ENCODE data around the gene WFDC1.

WFDC1 gene

DNA sequence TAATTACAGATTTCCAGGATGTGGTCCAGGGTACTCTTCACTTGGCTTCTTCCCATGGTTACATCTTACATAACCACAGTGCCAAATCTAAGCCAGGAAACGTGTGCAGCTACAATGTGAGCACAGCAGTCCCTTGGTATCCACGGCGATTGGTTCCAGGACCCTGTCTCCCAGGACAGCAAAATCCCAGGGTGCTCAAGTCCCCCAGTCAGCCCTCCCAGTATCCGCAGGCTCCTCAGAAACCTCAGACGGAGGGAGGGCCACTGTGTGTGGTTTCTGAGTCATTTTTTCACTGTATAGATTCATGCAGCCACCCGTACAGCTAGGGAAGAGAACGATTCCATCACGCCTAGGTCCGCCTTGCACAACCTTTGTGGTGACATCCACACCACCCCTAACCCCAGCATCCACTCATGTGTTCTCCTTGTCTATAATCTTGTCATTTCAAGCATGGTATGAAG lies 62.5 kb downstream of the WFDC1 start:
- DNase-seq: peak; percentile 85 to 86

- DNase-seq: no peak
Measured at GRCh38 chr16:84358601-84359295, 64.1 kb downstream of the WFDC1 start.

- DNase-seq: no peak
Measured at GRCh38 chr16:84359326-84359725, 64.6 kb downstream of the WFDC1 start.

DNA sequence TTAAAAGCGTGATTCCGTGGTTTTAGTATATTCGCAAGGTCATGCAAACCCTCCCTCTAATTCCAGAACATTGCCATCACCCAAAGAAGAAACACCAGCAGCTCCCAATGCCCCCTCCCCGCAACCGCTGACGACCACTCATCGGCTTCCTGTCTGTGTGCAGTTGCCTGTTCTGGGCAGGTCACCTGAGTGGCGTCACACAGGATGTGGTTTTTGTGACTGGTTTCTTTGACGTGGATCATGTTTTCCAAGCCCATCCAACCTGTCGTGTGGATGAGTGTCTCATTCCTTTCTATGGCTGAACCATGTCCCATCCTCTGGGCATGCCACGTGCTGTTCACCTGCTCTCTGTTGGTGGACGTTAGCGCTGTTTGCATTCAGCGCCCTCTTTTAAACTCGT lies 65.5 kb downstream of the WFDC1 start:
- DNase-seq: no peak

GRCh38 chr16:84360748-84361147 lies 66.1 kb downstream of the WFDC1 start:
- DNase-seq: no peak

DNA sequence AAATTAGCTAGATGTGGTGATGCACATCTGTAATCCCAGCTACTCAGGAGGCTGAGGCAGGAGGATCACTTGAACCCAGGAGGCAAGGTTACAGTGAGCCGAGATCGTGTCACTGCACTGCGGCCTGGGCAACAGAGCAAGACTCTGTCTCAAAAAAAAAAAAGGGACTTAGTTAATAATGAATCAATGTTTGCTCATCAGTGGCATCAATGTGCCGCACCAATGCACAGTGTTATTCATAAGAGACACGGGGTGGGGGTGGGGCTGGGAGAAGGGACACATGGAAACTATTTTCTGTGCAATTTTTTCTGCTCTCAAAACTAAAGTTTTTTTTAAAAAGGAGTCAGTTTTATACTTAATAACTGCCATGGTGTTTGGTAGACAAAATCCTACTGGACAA lies 66.9 kb downstream of the WFDC1 start:
- no peak for DNase-seq

GRCh38 chr16:84362471-84362941 lies 67.8 kb downstream of the WFDC1 start:
- no peak for DNase-seq

DNA sequence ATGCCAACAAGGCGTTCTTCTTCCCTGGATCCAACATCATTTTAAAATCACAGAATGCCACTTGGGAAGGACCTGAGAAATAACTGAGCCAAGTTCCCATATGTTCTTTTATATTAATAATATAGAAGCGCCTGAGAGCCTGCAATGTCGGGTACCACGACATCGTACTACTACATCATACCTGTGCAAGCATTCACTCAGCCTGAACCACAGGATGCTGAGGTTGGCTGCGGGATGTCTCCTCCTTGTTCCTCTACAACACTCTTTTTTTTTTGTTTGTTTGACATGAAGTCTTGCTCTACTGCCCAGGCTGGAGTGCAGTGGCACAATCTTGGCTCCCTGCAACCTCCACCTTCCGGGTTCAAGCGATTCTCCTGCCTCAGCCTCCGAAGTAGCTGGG lies 71.5 kb downstream of the WFDC1 start:
- DNase-seq: no peak

DNA sequence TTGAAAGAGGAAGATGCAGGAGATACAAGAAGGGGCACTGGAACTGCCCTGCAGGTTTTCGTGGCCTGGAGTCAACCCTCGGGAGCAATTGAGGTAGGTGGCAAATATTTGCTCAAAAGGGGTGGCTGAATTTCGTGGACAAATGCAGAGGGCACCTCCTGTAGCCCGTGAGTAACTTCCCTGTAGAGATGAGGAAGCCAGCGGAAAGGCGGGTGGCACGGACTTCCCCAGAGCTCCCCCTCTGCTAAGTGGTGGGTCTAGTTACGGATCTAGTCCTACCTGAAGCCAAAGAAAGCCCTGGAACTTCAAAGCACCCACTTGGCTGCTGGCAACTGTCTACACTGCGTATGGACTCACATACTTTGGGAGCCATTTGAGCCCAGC lies 72.6 kb downstream of the WFDC1 start:
- no peak for DNase-seq

- no peak for DNase-seq
Measured at GRCh38 chr16:84367750-84368307, 73.2 kb downstream of the WFDC1 start.

DNA sequence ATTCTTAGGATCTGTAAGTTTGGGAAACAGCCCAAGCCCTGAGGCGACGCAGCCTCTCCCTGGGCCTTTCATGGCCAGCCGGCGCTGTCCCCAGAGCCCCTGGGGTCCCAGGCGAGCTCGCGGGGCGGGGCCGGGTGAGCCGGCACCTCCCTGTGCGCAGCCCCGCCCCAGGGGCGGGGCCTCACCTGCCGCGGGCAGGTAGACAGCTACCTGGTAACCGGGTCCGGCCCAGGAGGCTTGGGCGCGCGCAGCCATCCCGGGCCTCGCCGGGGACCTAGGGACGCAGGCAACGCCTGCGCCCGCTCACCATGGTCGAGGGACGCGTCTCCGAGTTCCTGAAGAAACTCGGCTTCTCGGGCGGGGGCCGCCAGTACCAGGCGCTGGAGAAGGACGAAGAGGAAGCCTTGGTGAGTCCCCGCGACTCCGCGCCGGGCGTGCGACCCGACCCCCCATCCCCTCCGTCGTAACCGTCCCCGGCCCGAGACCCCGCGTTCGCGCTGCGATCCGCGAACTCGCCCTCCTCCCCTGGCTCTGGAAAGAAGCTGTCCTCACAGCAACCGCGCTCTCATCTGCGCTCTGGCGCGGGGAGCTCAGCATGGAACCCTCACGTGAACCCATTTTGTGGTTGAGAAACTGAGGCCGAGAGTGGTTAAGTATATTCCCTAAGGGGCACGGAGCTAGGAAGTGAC lies 73.8 kb downstream of the WFDC1 start, which contains the start of gene ATP2C2:
ATP2C2 (plus strand) TSS at position 231 of the 689 bp plus-strand sequence; CDS start at position 309, 78 bp downstream.
- DNase-seq: no peak

GRCh38 chr16:84369105-84369504 lies 74.4 kb downstream of the WFDC1 start:
- DNase-seq: no peak

DNA sequence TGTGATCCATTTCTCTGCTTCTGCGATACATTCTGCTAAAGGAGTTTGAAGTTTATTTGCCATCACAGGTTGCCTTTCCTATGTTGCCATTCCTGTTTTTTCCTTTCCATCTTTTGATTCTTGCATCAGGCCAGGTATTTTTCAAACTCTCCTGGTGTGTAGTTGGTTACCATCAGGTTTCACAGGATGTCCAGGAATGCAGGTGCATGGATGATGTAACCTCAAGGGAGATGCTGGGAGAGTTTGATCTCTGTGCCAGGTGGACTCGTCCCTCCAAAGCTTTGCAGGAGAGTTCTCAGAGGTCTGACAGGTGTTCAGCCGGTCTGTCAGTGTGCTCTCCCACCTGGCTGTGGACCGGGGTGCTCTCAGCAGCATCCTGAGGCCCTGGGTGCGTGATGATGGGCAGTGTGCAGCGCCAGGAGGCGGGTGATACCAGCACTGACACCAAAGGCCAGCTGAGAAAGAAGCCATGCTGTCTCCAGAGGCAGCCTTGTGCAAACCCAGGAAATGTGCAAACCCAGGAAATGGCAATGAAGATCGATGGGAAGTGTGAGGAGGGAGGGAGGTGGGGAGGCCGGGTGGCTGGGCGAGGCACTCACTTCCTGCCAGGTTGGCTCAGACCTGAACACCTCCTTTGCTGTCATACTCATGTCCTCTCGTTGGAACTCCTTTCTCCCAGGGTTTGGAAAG lies 75.4 kb downstream of the WFDC1 start:
- DNase-seq: no peak

DNA sequence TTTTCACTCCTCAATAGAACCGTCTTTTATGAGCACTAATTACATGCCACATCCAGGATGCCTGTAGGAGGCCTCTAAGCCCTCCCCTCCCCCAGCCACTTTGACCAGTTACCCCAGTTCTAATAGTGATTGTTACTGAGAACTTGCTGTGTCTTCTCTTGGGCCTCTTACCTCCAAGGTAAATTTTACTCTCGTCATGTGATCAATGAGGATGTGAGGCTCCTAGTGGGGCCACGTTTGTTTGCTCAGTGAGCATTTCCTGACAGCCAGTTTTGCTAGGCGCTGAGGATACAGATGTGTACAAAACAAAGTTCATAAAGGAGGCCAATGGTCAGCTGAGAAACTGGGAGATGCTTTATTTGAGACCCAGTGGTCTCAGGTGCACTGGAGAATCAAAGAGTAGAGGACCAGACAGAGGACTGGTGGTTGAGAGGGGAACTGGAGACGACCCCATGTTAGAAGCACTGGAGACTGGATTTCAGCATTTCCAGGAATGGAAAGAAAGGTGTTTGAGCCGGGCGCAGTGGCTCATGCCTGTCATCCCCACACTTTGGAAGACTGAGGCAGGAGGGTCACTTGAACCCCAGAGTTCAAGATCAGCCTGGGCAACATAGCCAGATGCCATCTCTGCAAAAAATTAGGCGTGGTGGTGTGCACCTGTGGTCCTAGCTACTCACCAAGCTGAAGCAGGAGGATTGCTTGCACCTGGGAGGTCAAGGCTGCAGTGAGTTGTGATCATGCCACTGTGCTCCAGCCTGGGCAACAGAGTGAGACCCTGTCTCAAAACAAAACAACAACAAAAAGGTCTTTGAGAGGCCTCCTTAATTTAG lies 76.3 kb downstream of the WFDC1 start:
- no peak for DNase-seq

DNA sequence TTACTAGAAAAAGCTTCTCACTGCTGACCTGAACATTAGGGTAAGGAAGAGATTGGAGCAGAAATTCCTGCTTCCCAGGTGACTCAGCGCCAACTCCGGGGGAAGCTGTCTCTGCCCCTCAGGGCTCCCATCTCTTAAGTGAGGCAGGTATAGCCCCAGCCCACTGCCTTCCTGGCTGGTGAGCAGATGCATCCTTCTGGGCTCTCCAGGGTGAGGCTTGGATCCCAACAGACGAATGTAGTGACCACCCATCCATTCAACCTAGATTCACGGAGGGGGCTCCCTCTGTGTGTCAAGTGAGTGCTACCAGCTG lies 76.8 kb downstream of the WFDC1 start:
- DNase-seq: no peak

DNA sequence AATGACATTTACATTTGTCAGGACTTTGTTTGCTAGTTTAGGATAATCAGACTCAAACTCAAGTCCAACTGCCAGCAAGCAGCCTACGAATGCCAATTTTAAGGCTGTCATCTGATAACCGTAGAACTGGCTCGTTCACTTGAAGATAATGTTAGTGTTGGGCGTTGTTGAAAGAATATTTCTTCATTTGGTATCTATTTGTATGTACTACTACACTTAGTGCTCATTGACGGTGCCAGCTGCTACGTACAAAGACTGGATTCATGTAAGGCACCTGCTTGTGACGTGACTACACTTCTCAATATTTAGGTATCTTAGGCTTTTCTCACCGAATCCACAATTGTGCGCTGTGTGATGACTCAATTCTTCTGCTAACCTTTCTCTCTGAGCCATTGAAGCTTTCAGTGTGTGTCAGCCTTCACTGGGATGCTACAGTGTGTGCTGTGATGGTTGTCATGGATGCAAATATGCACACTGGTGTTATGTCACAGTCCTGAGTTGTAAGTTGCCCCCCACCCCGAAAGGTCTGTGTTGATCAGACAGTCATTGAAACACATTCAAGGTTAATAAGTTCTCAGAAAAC lies 79.3 kb downstream of the WFDC1 start:
- DNase-seq: no peak

- DNase-seq: no peak
Measured at GRCh38 chr16:84378099-84378498, 83.4 kb downstream of the WFDC1 start.

DNA sequence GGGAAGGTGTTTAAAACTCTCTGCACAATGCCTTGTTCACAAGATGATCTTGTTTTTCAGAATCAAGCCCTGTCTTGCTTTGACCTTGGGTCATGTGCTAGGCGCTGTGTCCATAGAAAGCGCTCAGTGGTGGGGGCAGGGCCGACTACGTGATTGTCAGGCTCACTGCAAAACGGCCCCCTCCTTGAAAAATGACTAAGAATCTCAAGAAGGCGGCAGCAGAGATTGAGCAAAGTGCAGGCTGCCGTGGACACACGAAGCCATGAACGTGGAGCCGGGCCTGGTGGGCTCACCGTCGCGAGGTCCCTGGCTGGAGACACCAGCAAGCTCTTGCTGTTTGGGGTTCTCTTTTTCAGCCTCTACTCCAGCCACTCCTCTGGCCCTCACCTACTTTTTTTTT lies 83.9 kb downstream of the WFDC1 start:
- DNase-seq: no peak

DNA sequence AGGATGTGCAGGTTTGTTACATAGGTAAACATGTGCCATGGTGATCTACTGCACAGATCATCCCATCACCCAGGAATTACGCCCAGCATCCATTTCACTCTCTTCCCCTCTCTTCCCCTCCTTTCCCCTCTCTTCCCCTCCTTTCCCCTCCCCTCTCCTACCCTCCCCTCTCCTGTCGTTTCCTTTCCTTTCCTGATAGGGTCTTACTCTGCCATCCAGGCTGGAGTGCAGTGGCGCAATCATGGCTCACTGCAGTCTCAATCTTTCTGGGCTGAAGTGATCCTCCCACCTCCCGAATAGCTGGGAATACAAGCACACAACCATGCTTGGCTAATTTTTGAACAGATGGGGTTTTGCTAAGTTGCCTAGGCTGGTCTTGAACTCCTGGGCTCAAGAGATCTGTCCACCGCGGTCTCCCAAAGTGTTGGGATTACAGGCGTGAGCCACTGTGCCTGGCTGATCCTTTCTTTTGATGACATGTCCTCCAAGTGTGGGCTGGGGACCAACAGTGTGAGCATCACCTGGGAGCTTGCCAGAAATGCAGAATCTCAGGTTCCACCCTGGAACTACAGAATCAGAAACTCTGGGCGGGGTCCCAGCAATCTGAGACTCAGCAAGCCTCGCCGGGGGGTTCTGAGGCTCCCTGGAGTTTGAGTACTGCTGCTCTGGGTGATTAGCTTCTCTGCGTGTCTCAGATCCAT lies 84.5 kb downstream of the WFDC1 start:
- no peak for DNase-seq

All from AML-193 (cell line).